ENCODE data around the gene SPO11. TPM values are rescaled to one million over a fixed set of nuclear protein-coding genes. Genes with fewer than 3 reads are reported as not detected.
"Not testable (repeated sequence)": the region's sequence is repeated elsewhere in the genome, so short reads cannot be mapped to it uniquely, and the experiment has no call there.

Gene SPO11
- total RNA-seq, 1 experiment from 2014 or later, result not detected

- DNase-seq (ENCODE audit: low spot score), result no peak
Measured at GRCh38 chr20:57341663-57342062, 12.1 kb downstream of the SPO11 start.

GRCh38 chr20:57342829-57343228, 13.2 kb downstream of the SPO11 start:
- DNase-seq (ENCODE audit: low spot score), result no peak

- peak; percentile 52 for DNase-seq (ENCODE audit: low spot score)
Measured at GRCh38 chr20:57346477-57346876, 16.9 kb downstream of the SPO11 start.

- DNase-seq (ENCODE audit: low spot score), result no peak
Measured at GRCh38 chr20:57347393-57347792, 17.8 kb downstream of the SPO11 start.

- not testable (repeated sequence) for DNase-seq (ENCODE audit: low spot score)
Measured at GRCh38 chr20:57348200-57348921, 18.8 kb downstream of the SPO11 start.

GRCh38 chr20:57348922-57349574, 19.4 kb downstream of the SPO11 start:
- DNase-seq (ENCODE audit: low spot score), result not testable (repeated sequence)

- DNase-seq (ENCODE audit: low spot score), result no peak
Measured at GRCh38 chr20:57350081-57350710, 20.6 kb downstream of the SPO11 start.

GRCh38 chr20:57350726-57351041, 21.1 kb downstream of the SPO11 start:
- DNase-seq (ENCODE audit: low spot score), result not testable (repeated sequence)

- peak; percentile 91 for DNase-seq (ENCODE audit: low spot score)
Measured at GRCh38 chr20:57351042-57351783, 21.6 kb downstream of the SPO11 start, which contains the start of gene RAE1. Gene RAE1, plus strand, starts transcription at chr20:57351255. Its CDS starts 2,784 bp downstream, at chr20:57354039.

- DNase-seq (ENCODE audit: low spot score), result no peak
Measured at GRCh38 chr20:57352305-57352704, 22.7 kb downstream of the SPO11 start.

- no peak for DNase-seq (ENCODE audit: low spot score)
Measured at GRCh38 chr20:57353351-57353750, 23.7 kb downstream of the SPO11 start.

- DNase-seq (ENCODE audit: low spot score), result no peak
Measured at GRCh38 chr20:57361517-57361916, 31.9 kb downstream of the SPO11 start.

GRCh38 chr20:57364451-57364850, 34.8 kb downstream of the SPO11 start:
- DNase-seq (ENCODE audit: low spot score), result no peak

GRCh38 chr20:57369596-57369995, 40.0 kb downstream of the SPO11 start:
- DNase-seq (ENCODE audit: low spot score), result no peak

- no peak for DNase-seq (ENCODE audit: low spot score)
Measured at GRCh38 chr20:57370316-57370715, 40.7 kb downstream of the SPO11 start.

- DNase-seq (ENCODE audit: low spot score), result no peak
Measured at GRCh38 chr20:57371363-57371762, 41.8 kb downstream of the SPO11 start.

GRCh38 chr20:57372157-57372556, 42.6 kb downstream of the SPO11 start:
- DNase-seq (ENCODE audit: low spot score), result no peak

GRCh38 chr20:57372581-57373350, 43.2 kb downstream of the SPO11 start:
- DNase-seq (ENCODE audit: low spot score), result no peak

GRCh38 chr20:57374343-57374930, 44.8 kb downstream of the SPO11 start:
- no peak for DNase-seq (ENCODE audit: low spot score)

GRCh38 chr20:57374931-57375651, 45.5 kb downstream of the SPO11 start:
- DNase-seq (ENCODE audit: low spot score), result no peak
